Panc1 (cell line): Measurements from ENCODE around the gene CCND2. TPM values are rescaled to one million over a fixed set of nuclear protein-coding genes. Genes with fewer than 3 reads are reported as not detected.

Experiments
- ATAC-seq: fragments of 200-7000 bp; cut with Tn5 transposase; 2 replicates; pipeline ENCODE4 v1.9.1; 2020; ENCODE audit warnings: mild to moderate bottlenecking, moderate library complexity
- BruUV-seq: library from RNA; stranded (reverse); fragments of 400-500 nt; replicated peaks from 2 replicates; lab custom pipeline; 2021; lab: Mats Ljungman, UMichigan
- CTCF ChIA-PET: fragments of 300-600 bp; sonication (Branson Sonifier 250); formaldehyde crosslinking; loops from one replicate; lab custom pipeline; 2022; ENCODE audit warnings: antibody characterized with exemption; lab: Charles Lee
- POLR2A ChIA-PET: fragments of 300-600 bp; sonication (Branson Sonifier 250); formaldehyde crosslinking; loops from one replicate; lab custom pipeline; 2022; ENCODE audit warnings: antibody characterized with exemption; lab: Charles Lee
- DNase-seq: peaks from one replicate; pipeline ENCODE4 v3.0.0-alpha.2; 2010; ENCODE audit warnings: low read depth, low spot score
- H3K27ac ChIP-seq: 2 replicates; pipeline ENCODE4 v1.5.1; 2011; ENCODE audit warnings: mild to moderate bottlenecking, low read length, inconsistent platforms
- H3K27me3 ChIP-seq: fragments of 200-500 bp; sonication (Bioruptor generic); 2 replicates; pipeline ENCODE4 v1.6.0; 2014; ENCODE audit warnings: low read length, inconsistent platforms; ENCODE audit not compliant: control insufficient read depth, insufficient read depth
- H3K36me3 ChIP-seq: fragments of 200-500 bp; sonication (Bioruptor generic); 2 replicates; pipeline ENCODE4 v1.5.1; 2014; ENCODE audit warnings: inconsistent platforms, mild to moderate bottlenecking, low read length, moderate library complexity; ENCODE audit not compliant: control insufficient read depth, insufficient read depth
- H3K4me1 ChIP-seq: 2 replicates; pipeline ENCODE4 v1.5.1; 2011; ENCODE audit warnings: inconsistent platforms, mild to moderate bottlenecking, low read length, moderate library complexity; ENCODE audit not compliant: control insufficient read depth, insufficient read depth
- H3K4me3 ChIP-seq, 2 experiments: 2 replicates each; pipeline ENCODE4 v1.5.1; 2011 to 2012; ENCODE audit warnings: low read depth in 2 of 2, low read length in 2 of 2, mild to moderate bottlenecking in 2 of 2, inconsistent platforms in 1 of 2, moderate library complexity in 1 of 2
- H3K9me3 ChIP-seq: fragments of 200-500 bp; sonication (Bioruptor generic); 2 replicates; pipeline ENCODE4 v1.5.1; 2014; ENCODE audit warnings: low read depth, mild to moderate bottlenecking, inconsistent platforms, low read length, moderate library complexity; ENCODE audit not compliant: control insufficient read depth, insufficient read depth
- POLR2AphosphoS5 ChIP-seq: IDR thresholded peaks from 2 replicates; pipeline ENCODE4 v1.6.1; 2012; ENCODE audit warnings: mild to moderate bottlenecking, low read depth, low read length, moderate library complexity
- REST ChIP-seq, 2 experiments: IDR thresholded peaks; 2 replicates each; pipeline ENCODE4 v1.6.1; 2011 to 2012; ENCODE audit warnings: low read depth in 2 of 2, control low read depth in 1 of 2, low read length in 1 of 2, mild to moderate bottlenecking in 1 of 2, moderate library complexity in 1 of 2; ENCODE audit not compliant: insufficient read depth in 1 of 2
- SIN3A ChIP-seq: IDR thresholded peaks from 2 replicates; pipeline ENCODE4 v1.6.1; 2012; ENCODE audit warnings: low read depth, mild to moderate bottlenecking, low read length, moderate library complexity, borderline replicate concordance; ENCODE audit not compliant: insufficient read depth
- TCF7L2 ChIP-seq: IDR thresholded peaks from 2 replicates; pipeline ENCODE4 v1.6.1; 2011; ENCODE audit warnings: mild to moderate bottlenecking, low read depth, low read length, inconsistent platforms
- in situ Hi-C: cut with HindIII; loops from 2 replicates; pipeline ENCODE4 v1.10.0; 2016; ENCODE audit warnings: low sequenced_read_pairs, low pct_unique_long_range_greater_than_20kb
- intact Hi-C: fragments of 100-400 bp; cut with micrococcal nuclease; formaldehyde crosslinking; loops from one replicate; pipeline ENCODE4 v1.10.0; 2022; ENCODE audit not compliant: unreplicated experiment
- total RNA-seq: library from RNA; stranded (reverse); gene quantifications from one replicate; pipeline ENCODE4 v1.2.1, GENCODE V29; 2021; ENCODE audit not compliant: unreplicated experiment
- TF ChIP-seq, protein P1 (sequence below): fragments of 450-650 bp; IDR thresholded peaks from 2 replicates; pipeline ENCODE4 v1.5.1; 2017; ENCODE audit warnings: mild to moderate bottlenecking

CCND2 gene
- total RNA-seq, 1 experiment from 2014 or later = 1.5 TPM

- no peaks in the 10 kb centered on the region for H3K36me3 ChIP-seq
- ChIA-PET CTCF (no interaction called here), POLR2A (interaction anchor here (0.6 kb wide), 1 partner anchor 208 kb away, joined by 3 read pairs; no protein-coding TSS in a partner anchor)
- intact Hi-C loops (no loop called here), in situ Hi-C loops (no loop called here)
- no peak overlapping the region for H3K4me3 ChIP-seq
- no peaks in the 10 kb centered on the region for H3K27me3 ChIP-seq
- TF ChIP-seq POLR2AphosphoS5 (no peak), TCF7L2 (no peak), SIN3A (no peak), REST (IDR thresholded peaks at IDR 0.05; ENCODE audit: insufficient read depth in 1 of 2, low read depth in 2 of 2, low read length in 1 of 2) (no peak)
- TF ChIP-seq, protein P1, sequence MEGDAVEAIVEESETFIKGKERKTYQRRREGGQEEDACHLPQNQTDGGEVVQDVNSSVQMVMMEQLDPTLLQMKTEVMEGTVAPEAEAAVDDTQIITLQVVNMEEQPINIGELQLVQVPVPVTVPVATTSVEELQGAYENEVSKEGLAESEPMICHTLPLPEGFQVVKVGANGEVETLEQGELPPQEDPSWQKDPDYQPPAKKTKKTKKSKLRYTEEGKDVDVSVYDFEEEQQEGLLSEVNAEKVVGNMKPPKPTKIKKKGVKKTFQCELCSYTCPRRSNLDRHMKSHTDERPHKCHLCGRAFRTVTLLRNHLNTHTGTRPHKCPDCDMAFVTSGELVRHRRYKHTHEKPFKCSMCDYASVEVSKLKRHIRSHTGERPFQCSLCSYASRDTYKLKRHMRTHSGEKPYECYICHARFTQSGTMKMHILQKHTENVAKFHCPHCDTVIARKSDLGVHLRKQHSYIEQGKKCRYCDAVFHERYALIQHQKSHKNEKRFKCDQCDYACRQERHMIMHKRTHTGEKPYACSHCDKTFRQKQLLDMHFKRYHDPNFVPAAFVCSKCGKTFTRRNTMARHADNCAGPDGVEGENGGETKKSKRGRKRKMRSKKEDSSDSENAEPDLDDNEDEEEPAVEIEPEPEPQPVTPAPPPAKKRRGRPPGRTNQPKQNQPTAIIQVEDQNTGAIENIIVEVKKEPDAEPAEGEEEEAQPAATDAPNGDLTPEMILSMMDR = no peak
- H3K4me1 ChIP-seq = no peaks in the 10 kb centered on the region
- DNase-seq (no peak), ATAC-seq (no peak)
- no peaks in the 10 kb centered on the region for H3K9me3 ChIP-seq
- BruUV-seq = no TSS peak
- no peak overlapping the region for H3K27ac ChIP-seq
These were observed 11.5 kb downstream of the CCND2 start for GRCh38 chr12:4285070-4285469.

GRCh38 chr12:4286228-4286627, 12.7 kb downstream of the CCND2 start:
- ChIA-PET CTCF (no interaction called here), POLR2A (no interaction called here)
- Histone ChIP-seq H3K27ac (no peak overlapping the region), H3K9me3 (no peaks in the 10 kb centered on the region), H3K4me3 (no peak overlapping the region), H3K36me3 (no peaks in the 10 kb centered on the region), H3K27me3 (no peaks in the 10 kb centered on the region), H3K4me1 (no peaks in the 10 kb centered on the region)
- in situ Hi-C loops (no loop called here), intact Hi-C loops (no loop called here)
- DNase-seq = no peak
- no TSS peak for BruUV-seq
- ATAC-seq = no peak
- TF ChIP-seq SIN3A = no peak

DNA sequence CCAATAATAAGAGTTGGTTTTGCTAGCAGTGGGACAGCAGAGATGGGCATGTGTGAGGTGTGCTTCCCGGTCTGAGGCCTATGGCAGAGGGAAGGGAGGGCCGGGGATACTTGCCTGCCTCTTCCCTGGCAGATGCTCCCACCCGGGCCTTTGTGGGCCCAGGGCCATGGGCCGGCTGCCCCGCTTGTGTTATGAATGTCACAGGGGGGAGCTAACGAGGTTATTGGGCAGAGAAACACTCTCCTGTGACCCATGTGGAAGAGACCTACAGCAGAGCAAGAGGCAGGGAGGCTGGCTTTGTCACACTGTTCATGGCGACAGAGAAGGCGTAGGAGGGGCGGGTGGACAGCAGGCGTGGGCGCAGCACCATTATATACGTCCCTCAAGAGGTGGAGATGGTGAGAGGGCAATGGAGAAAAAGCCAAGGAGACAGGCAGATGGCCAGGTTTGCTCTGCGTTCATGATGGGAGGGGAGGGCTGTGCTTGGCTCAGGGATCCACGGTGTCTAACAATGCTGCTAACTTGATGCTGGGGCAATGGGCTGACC, 13.3 kb downstream of the CCND2 start:
- intact Hi-C loops (no loop called here), in situ Hi-C loops (no loop called here)
- BruUV-seq = no TSS peak
- Histone ChIP-seq H3K4me3 (no peak overlapping the region), H3K9me3 (no peaks in the 10 kb centered on the region), H3K27me3 (no peaks in the 10 kb centered on the region), H3K27ac (no peak overlapping the region), H3K4me1 (no peaks in the 10 kb centered on the region), H3K36me3 (no peaks in the 10 kb centered on the region)
- DNase-seq = no peak
- POLR2A ChIA-PET = no interaction called here
- CTCF ChIA-PET = no interaction called here
- ATAC-seq = no peak
- TF ChIP-seq SIN3A = no peak
- TF ChIP-seq, protein P1 = no peak
